AG09319 (cell line): ENCODE results near the gene CCDC167.

Source experiments
- DNase-seq: peaks from one replicate; pipeline ENCODE4 v3.0.0-alpha.2; 2010; ENCODE audit warnings: low read depth; ENCODE audit errors: extremely low read depth
- CTCF ChIP-seq: IDR thresholded peaks from 2 replicates; pipeline ENCODE4 v1.5.1; 2011; ENCODE audit warnings: low read depth, mild to moderate bottlenecking, inconsistent platforms, low read length, moderate library complexity

CCDC167 gene

GRCh38 chr6:37530297-37530696 is 30.6 kb upstream of the CCDC167 start:
- no peak for TF ChIP-seq CTCF
- DNase-seq = no peak

DNA sequence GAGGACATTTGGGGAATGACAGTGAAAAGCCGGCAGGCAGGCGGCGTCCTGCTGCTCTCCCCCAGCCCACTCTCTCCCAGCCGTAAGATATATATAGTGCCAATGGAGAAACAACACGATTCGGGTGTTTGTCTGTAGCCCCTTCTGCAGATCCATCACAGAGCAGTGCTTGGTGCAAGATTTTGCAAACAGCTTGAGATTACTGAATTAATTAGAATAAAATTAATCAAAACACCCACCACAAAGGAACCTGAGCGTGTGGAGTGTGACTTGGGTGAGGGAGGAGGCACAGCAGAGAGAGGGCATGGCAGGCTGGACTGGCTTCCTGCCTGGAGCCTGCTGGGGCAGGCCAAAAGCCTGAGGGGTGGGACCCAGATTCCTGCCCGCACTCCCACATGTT is 28.8 kb upstream of the CCDC167 start:
- DNase-seq = no peak
- TF ChIP-seq CTCF = no peak

- TF ChIP-seq CTCF = no peak
- DNase-seq = no peak
These were observed 26.0 kb upstream of the CCDC167 start for GRCh38 chr6:37525460-37526357.

- TF ChIP-seq CTCF = no peak
These were observed 25.3 kb upstream of the CCDC167 start for GRCh38 chr6:37524970-37525318.

GRCh38 chr6:37524025-37524969 is 24.6 kb upstream of the CCDC167 start:
- TF ChIP-seq CTCF = no peak
- DNase-seq = no peak

More at GRCh38 chr6:37524970-37525318, 25.3 kb upstream of the CCDC167 start:
- no peak for DNase-seq

GRCh38 chr6:37523412-37523811 is 23.7 kb upstream of the CCDC167 start:
- TF ChIP-seq CTCF = no peak
- DNase-seq = no peak

DNA sequence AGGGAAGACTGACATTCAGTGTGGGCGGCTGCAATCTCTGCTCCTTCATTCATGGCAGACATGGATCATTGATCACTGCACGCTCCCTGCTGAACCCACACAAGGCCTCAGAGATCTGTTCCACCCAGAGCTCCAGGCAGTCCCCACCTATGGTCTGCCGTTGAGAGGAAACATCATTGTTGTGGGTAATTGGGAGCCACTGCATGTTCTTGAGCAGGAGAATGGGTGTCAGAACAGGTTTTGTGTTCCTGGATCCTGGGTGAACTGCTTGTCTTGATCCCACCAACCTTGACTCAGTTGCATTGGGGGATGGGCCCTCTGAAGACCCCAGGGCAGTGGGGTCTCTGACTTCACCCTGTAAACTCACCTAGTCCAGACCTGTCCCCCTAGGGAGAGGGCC is 23.1 kb upstream of the CCDC167 start:
- TF ChIP-seq CTCF = no peak
- no peak for DNase-seq
